Left cardiac atrium (tissue), 4 donors: ENCODE data around the gene MACROD2. TPM values are rescaled to one million over a fixed set of nuclear protein-coding genes. Genes with fewer than 3 reads are reported as not detected.
"Not testable (repeated sequence)": the region's sequence is repeated elsewhere in the genome, so short reads cannot be mapped to it uniquely, and the experiment has no call there.

Source experiments
- ATAC-seq, 2 donors: fragments of 200-7000 bp; cut with Tn5 transposase; one replicate each; pipeline ENCODE4 v1.9.1; 2020; ENCODE audit warnings: mild to moderate bottlenecking in 2 of 2, moderate library complexity in 2 of 2
- DNase-seq: peaks from one replicate; pipeline ENCODE4 v3.0.0-alpha.2; 2020
- intact Hi-C, 2 donors: fragments of 100-400 bp; cut with DNase I; formaldehyde crosslinking; loops; one replicate each; pipeline versions ENCODE4 v1.14.1 to v1.15.1; 2022 to 2023
- total RNA-seq, 2 donors: library from RNA; stranded (reverse); fragmentation: NEBNext Ultra II Directional; extraction: Animal tissue kit (Norgen Biotek cat#: 25700); gene quantifications; one replicate each; pipeline ENCODE4 v1.2.1, GENCODE V29; 2021
- donor health status: DM: no; HTN: yes; CAD: no.
- donor health status: DM: no; HTN: yes; CAD: no; lungs with severe emphysema.
- donor health status: DM: yes; HTN: yes; CAD: no.
- donor health status: Dilated cardiomyopathy.

Gene MACROD2
- total RNA-seq, 2 donors from 2014 or later = 1.3 to 2.6 TPM

DNA sequence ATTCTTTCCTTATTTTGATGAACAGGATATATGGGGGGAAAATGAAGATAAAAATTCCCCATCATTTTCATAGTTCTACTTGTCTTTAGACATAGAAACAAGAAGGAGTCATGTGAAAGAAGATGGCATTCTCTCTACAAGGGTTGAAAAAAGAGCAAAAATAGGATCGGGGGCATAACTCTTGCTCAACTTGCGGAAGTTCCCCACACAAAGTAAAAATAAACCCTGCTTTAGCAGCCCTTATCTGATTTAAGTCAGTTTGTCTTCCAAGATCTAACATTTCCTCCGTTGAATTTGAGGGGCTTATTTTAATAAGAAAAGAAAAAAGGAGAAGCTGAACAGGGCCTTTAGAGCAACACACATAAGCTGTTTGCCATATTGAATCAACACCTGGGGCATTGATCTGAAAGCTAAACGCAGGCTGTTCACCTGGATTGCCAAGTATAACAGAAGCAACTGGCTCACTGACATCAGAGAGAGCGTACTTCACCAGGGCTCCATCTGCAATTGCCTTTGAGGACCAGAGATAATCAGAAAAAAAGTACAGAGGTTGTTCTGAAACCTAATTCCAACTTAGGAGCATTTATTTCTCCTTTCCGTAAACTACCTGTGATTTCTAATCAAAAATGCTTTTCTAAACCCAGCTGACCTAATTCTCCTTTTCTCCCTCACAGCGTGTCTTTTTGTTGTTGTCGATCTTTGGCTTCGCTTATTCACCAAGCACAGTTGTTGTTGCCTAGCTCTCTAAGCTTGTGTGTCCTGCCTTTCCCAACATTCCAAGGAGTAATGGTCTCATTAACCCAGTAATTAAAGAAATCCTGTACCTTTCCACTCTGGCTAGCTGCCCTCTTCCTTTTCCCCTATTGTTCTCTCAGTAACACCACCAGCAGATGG is 2010.0 kb downstream of the MACROD2 start:
- intact Hi-C loops = loop anchor here in 1 of 2 donors (1.0 kb wide), 1 partner anchor 22 kb away; no protein-coding TSS in a partner anchor
- DNase-seq = no peak
- ATAC-seq = no peak

GRCh38 chr20:16005915-16006493 is 2010.7 kb downstream of the MACROD2 start:
- ATAC-seq (no peak), DNase-seq (no peak)
- intact Hi-C loops = loop anchor here in 1 of 2 donors (1.0 kb wide), 1 partner anchor 21 kb away; no protein-coding TSS in a partner anchor

DNA sequence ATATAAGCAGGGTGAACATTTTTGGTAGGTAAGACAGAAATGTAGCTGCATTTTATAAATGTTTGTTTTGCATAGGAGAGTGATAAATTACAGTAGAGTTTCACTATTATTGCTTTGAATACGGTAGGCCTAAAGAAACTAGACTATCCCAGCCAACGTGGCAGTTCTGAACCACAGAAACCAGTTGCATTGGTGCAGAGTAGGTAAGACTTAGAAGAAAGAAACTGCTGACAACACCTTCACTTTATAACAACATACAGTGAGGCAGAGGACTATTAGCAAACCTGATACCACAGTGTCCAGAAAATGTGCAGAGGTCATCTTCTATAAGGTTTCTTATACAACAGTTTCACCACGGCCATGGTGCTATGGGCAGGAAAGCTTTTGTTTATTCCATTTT is 2011.8 kb downstream of the MACROD2 start:
- DNase-seq (no peak), ATAC-seq (no peak)
- intact Hi-C loops = no loop called here

GRCh38 chr20:16007962-16008361 is 2012.6 kb downstream of the MACROD2 start:
- DNase-seq = no peak
- intact Hi-C loops = no loop called here
- ATAC-seq = no peak

- DNase-seq (no peak), ATAC-seq (no peak)
- intact Hi-C loops = no loop called here
These were observed 2015.7 kb downstream of the MACROD2 start for GRCh38 chr20:16011056-16011455.

DNA sequence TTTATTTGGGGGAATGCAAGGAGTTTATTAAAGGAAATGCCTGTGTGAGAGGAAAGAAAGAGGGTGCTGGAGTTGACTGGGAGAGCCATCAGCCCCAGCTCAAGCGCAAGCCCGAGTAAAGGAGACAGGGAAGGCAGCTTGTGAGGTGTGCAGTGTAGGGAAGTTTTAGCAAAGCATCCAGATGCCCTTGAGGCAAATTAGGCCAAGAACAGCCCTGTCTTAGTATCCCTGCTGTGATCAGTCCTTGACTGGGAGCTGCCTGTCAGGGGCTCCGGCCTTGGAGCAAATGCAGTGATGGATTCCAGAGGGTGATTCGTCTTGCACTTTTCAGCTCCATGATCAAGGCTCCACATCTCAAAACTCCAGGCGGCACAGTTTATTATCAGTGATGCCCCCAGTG is 2016.2 kb downstream of the MACROD2 start:
- intact Hi-C loops = no loop called here
- no peak for DNase-seq
- ATAC-seq = no peak

DNA sequence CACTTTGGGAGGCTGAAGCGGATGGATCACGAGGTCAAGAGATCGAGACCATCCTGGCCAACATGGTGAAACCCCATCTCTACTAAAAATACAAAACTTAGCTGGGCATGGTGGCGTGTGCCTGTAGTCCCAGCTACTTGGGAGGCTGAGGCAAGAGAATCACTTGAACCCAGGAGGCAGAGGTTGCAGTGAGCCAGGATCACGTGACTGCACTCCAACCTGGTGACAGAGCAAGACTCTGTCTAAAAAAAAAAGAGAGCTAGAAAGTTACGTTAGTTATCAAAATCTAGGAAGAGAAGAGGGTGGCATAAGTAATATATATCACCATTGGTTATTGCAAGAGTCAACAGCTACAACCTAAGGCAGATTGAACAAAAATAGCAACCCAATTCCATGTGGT is 2017.6 kb downstream of the MACROD2 start:
- DNase-seq, ATAC-seq, intact Hi-C loops: not testable (repeated sequence)

DNA sequence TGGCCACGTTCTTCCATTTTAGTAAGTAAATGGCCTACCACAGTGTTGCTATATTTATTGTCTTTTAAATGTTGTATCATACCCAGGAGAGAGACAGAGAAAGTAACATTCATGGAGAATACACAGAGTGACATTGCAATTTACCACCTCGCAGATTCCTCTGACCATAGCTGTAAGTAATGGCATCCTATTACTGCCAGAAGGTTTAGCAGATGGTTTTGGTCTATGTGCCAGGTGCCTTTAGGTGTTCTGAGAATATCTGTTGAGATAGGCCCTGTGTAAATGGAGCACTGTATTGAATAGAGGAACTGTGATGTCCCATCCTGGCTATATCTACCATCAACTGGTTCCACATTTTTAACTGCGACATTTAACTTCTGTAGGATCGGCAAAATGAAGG is 2018.3 kb downstream of the MACROD2 start:
- intact Hi-C loops = no loop called here
- ATAC-seq = no peak
- DNase-seq = no peak

GRCh38 chr20:16014436-16014835 is 2019.1 kb downstream of the MACROD2 start:
- intact Hi-C loops = no loop called here
- ATAC-seq = no peak
- no peak for DNase-seq

DNA sequence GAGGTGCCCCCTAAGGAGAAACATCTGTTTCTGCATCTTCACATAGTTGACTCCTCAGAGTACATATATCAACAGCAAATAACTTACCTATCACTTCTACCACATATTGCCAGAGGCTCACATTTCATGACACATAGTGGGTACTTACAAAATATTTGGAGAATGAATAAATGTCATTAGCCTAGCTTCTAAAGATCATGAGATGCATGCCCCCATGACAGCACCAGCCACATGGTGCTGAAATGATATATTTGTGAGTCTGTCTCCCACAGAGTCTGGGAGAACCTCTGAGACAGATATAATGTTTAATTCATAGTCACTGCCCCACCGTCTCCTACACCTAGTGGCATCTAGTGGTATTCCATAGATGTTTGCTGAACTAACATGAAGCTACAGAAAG is 2022.3 kb downstream of the MACROD2 start:
- no peak for DNase-seq
- intact Hi-C loops = no loop called here
- no peak for ATAC-seq

- no peak for ATAC-seq
- DNase-seq = no peak
- intact Hi-C loops = no loop called here
These were observed 2023.6 kb downstream of the MACROD2 start for GRCh38 chr20:16018881-16019280.

DNA sequence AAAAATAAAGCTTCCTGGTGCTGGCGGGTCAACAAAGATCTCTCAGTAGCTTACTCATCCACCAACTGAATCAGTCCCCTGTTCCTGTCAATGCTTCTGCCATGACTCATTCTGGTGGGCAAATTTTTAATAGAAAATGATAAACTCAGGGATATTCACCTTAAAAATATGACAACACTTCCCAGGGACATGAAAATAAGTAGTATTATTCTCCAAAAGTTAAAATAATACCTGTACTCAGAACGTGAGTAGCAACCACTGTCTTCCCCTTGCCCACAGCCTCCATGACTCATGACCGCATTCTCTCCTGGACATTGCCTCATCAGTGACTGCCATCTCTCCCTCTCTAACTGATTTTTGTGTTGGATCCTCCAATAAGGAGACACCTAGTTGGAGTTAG is 2025.7 kb downstream of the MACROD2 start:
- intact Hi-C loops = no loop called here
- no peak for DNase-seq
- no peak for ATAC-seq

GRCh38 chr20:16025084-16025483 is 2029.8 kb downstream of the MACROD2 start:
- ATAC-seq (no peak), DNase-seq (no peak)
- intact Hi-C loops = no loop called here

GRCh38 chr20:16027686-16028085 is 2032.4 kb downstream of the MACROD2 start:
- intact Hi-C loops = loop anchor here in 1 of 2 donors (1.0 kb wide), 1 partner anchor 22 kb away; no protein-coding TSS in a partner anchor
- DNase-seq (no peak), ATAC-seq (no peak)

- ATAC-seq (no peak), DNase-seq (no peak)
- intact Hi-C loops = no loop called here
These were observed 2033.6 kb downstream of the MACROD2 start for GRCh38 chr20:16028923-16029322.

DNA sequence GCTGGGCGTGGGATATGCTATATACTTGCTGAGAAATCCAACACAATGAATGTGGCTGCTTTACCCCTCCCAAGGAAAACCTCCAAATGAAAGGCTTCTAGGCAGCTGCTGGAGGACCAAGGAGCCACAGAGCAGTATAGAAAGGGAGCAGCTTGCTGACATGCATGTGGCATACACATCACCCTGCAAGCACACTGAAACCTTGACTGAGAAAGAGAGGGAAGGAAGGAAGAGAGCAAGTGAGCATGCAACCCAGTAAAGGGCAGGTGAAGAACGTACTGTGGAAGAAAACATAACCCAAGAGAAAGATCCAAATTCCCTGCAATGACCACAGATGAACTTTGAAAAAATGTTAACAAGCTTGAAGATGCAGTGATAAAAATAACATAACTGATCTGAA is 2034.9 kb downstream of the MACROD2 start:
- DNase-seq = no peak
- intact Hi-C loops = no loop called here

DNA sequence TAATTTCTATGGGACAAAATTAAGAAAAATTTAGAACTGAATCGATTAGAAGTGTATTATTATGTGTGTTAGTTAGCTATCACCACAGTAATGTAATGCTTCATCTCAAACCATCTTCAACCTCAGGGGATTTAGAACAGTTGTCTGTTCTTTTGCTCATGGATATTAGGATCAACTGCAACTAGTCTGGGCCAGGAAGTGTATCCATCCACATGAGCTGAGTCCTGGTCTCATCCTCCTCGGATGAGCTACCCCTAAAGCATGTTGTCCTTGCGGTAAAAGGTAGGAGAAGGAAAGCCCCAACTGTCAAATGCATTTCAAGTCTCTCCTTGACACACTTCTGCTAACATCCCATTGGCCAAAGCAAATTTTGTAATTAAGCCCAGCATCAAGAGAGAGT is 2040.3 kb downstream of the MACROD2 start:
- no peak for ATAC-seq
- intact Hi-C loops = no loop called here
- no peak for DNase-seq

More for the DNA sequence above, 2034.9 kb downstream of the MACROD2 start:
- ATAC-seq = no peak

- intact Hi-C loops = no loop called here
- ATAC-seq (no peak), DNase-seq (no peak)
These were observed 2041.0 kb downstream of the MACROD2 start for GRCh38 chr20:16036331-16036730.

GRCh38 chr20:16040742-16041141 is 2045.4 kb downstream of the MACROD2 start:
- DNase-seq (no peak), ATAC-seq (no peak)
- intact Hi-C loops = no loop called here

DNA sequence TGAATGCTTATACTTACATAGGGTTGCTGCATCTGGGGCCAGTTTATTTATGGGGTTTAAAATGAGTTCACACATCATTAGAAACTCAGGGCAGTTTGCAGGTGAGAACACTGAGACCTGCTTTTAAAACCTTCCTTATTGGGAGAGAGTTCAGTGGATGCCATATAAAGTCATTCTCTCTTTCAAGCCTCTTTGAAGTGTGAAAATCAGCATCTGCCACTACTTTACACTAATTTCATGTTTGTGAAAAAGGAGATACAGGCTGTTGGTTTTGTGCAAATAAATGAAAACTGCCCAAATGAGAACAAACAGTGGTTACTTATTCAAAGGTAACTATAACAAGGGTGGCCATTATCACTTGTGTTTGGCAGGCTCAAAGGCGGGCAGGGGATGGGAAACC is 2047.4 kb downstream of the MACROD2 start:
- ATAC-seq = no peak
- no peak for DNase-seq
- intact Hi-C loops = no loop called here

DNA sequence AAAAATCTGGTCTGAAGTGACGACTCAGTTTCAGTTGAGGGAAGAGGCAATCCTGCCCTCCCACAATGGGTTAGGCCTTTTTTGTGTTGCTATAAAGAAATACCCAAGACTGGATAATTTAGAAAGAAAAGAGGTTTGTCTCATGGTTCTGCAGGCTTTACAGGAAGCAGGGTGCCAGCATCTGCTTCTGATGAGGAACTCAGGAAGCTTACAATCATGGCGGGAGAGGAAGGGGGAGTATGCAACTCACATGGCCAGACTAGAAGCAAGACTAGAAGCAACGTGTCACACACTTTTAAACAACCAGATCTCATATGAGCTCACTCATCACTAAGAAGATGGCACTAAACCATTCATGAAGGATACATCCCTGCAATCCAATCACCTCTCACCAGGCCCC is 2048.6 kb downstream of the MACROD2 start:
- no peak for DNase-seq
- intact Hi-C loops = no loop called here
- ATAC-seq = no peak
